Endothelial cell of umbilical vein (primary cell): ENCODE data around the gene PARP12. TPM values are rescaled to one million over a fixed set of nuclear protein-coding genes. Genes with fewer than 3 reads are reported as not detected.

Experiments
- BruUV-seq: library from RNA; stranded (reverse); fragments of 400-500 nt; replicated peaks from 2 replicates; lab custom pipeline; 2021; lab: Mats Ljungman, UMichigan
- CTCF ChIA-PET: fragments of 300-600, 350-600 bp; sonication (Branson Sonifier 250); formaldehyde crosslinking; loops from one replicate; lab custom pipeline; 2021; ENCODE audit warnings: antibody characterized with exemption, inconsistent platforms; lab: Charles Lee
- POLR2A ChIA-PET: fragments of 300-600, 350-600 bp; sonication (Branson Sonifier 250); formaldehyde crosslinking; loops from one replicate; lab custom pipeline; 2021; ENCODE audit warnings: antibody characterized with exemption, inconsistent platforms; lab: Charles Lee
- DNase-seq: peaks from one replicate; pipeline ENCODE4 v3.0.0-alpha.2; 2011; ENCODE audit warnings: low read depth, low spot score
- FAIRE-seq: peaks from 2 replicates; lab custom pipeline; 2011; peaks lifted over from hg19 to GRCh38; lab: Jason Lieb, UNC
- H2AFZ ChIP-seq: 2 replicates; pipeline ENCODE4 v1.6.0; 2012; ENCODE audit warnings: low read depth, low read length, control low read depth, inconsistent platforms
- H3K27ac ChIP-seq: 2 replicates; pipeline ENCODE4 v1.5.1; 2011; ENCODE audit warnings: low read depth, mild to moderate bottlenecking, control low read depth, low read length, moderate library complexity; ENCODE audit not compliant: insufficient read depth
- H3K27me3 ChIP-seq, 2 experiments: 2 replicates each; pipeline versions ENCODE4 v1.6.0 to v1.6.1; 2011; ENCODE audit warnings: low read length in 2 of 2, mixed read lengths in 1 of 2; ENCODE audit not compliant: control insufficient read depth in 2 of 2, insufficient read depth in 2 of 2
- H3K36me3 ChIP-seq, 2 experiments: 2 replicates in 1 of 2; 3 replicates in 1 of 2; pipeline ENCODE4 v1.5.1; 2011; ENCODE audit warnings: low read length in 2 of 2, mild to moderate bottlenecking in 1 of 2, moderate library complexity in 1 of 2; ENCODE audit not compliant: control insufficient read depth in 2 of 2, insufficient read depth in 2 of 2; ENCODE audit errors: extremely low read depth in 1 of 2
- H3K4me1 ChIP-seq: 3 replicates; pipeline ENCODE4 v1.5.1; 2011; ENCODE audit warnings: mild to moderate bottlenecking, low read length; ENCODE audit not compliant: control insufficient read depth, insufficient read depth; ENCODE audit errors: extremely low read depth
- H3K4me2 ChIP-seq: 2 replicates; pipeline ENCODE4 v1.6.1; 2011; ENCODE audit warnings: low read length, control low read depth, mixed read lengths; ENCODE audit not compliant: insufficient read depth
- H3K4me3 ChIP-seq, 3 experiments: fragments of 200-600 bp in 1 of 3; sonication (generic), shearing (Covaris generic) in 1 of 3; replicated peaks in 1 of 3; 2 replicates each; pipeline ENCODE4 v1.5.1; 2011 to 2016; ENCODE audit warnings: control low read depth in 3 of 3, low read length in 3 of 3, mild to moderate bottlenecking in 2 of 3, inconsistent platforms in 1 of 3, low read depth in 1 of 3, moderate library complexity in 1 of 3; ENCODE audit not compliant: insufficient read depth in 1 of 3
- H3K79me2 ChIP-seq: 2 replicates; pipeline ENCODE4 v1.6.0; 2012; ENCODE audit warnings: low read length, inconsistent platforms; ENCODE audit not compliant: control insufficient read depth, insufficient read depth
- H3K9ac ChIP-seq: replicated peaks from 2 replicates; pipeline ENCODE3; 2011; ENCODE audit warnings: low read length, control low read depth; ENCODE audit not compliant: insufficient read depth; ENCODE audit errors: extremely low read depth
- H3K9me1 ChIP-seq: replicated peaks from 3 replicates; pipeline ENCODE4 v1.6.0; 2011; ENCODE audit warnings: mild to moderate bottlenecking, low read length; ENCODE audit not compliant: control insufficient read depth, insufficient read depth; ENCODE audit errors: extremely low read depth
- H3K9me3 ChIP-seq: replicated peaks from 2 replicates; pipeline ENCODE4 v1.5.1; 2012; ENCODE audit warnings: low read length, inconsistent platforms; ENCODE audit not compliant: control insufficient read depth, insufficient read depth
- H4K20me1 ChIP-seq: replicated peaks from 2 replicates; pipeline ENCODE3; 2011; ENCODE audit warnings: mild to moderate bottlenecking, low read length; ENCODE audit not compliant: control insufficient read depth, insufficient read depth; ENCODE audit errors: extremely low read depth
- EZH2 ChIP-seq: IDR thresholded peaks from 2 replicates; pipeline ENCODE4 v1.6.1; 2012; ENCODE audit warnings: borderline replicate concordance, low read depth, mild to moderate bottlenecking, moderate library complexity, low read length, inconsistent platforms; ENCODE audit not compliant: severe bottlenecking
- GATA2 ChIP-seq: IDR thresholded peaks from 2 replicates; pipeline ENCODE4 v1.7.0; 2011; ENCODE audit warnings: low read depth, mild to moderate bottlenecking, moderate library complexity, mixed read lengths, low read length; ENCODE audit not compliant: insufficient read length, insufficient read depth
- JUN ChIP-seq: IDR thresholded peaks from 2 replicates; pipeline ENCODE4 v1.6.1; 2011; ENCODE audit warnings: borderline replicate concordance, low read depth; ENCODE audit not compliant: insufficient read length, insufficient read depth
- MYC ChIP-seq: IDR thresholded peaks from one replicate; pipeline ENCODE4 v1.6.1; 2011; ENCODE audit warnings: mild to moderate bottlenecking, low read depth, low read length
- POLR2A ChIP-seq: IDR thresholded peaks from 2 replicates; pipeline ENCODE4 v1.6.1; 2012; ENCODE audit warnings: low read depth, mild to moderate bottlenecking, control low read depth, low read length
- POLR2AphosphoS5 ChIP-seq: IDR thresholded peaks from 2 replicates; pipeline ENCODE4 v1.6.1; 2012; ENCODE audit warnings: low read depth, mild to moderate bottlenecking, control low read depth, low read length, moderate library complexity; ENCODE audit not compliant: insufficient read depth
- dilution Hi-C: fragments of 300-500 bp; cut with MboI; formaldehyde crosslinking; loops from one replicate; pipeline ENCODE4 v1.15.0; 2019; ENCODE audit warnings: low sequenced_read_pairs; ENCODE audit not compliant: extremely low pct_ligation_motif_present
- intact Hi-C: fragments of 100-400 bp; cut with micrococcal nuclease; formaldehyde crosslinking; loops from one replicate; pipeline ENCODE4 v1.10.0; 2022
- polyA plus RNA-seq, 4 experiments: library from polyadenylated mRNA; depleted of rRNA in 3 of 4; stranded (reverse) in 3 of 4; unstranded in 1 of 4; fragments of >200 nt; gene quantifications; 2 replicates each; pipeline versions ENCODE4 v1.2.1 to v1.2.3, GENCODE V29; 2011 to 2012; ENCODE audit warnings: missing spikeins in 1 of 4
- total RNA-seq: library from RNA; stranded (reverse); gene quantifications from 2 replicates; pipeline ENCODE4 v1.2.3, GENCODE V29; 2021
- TF ChIP-seq, protein P1 (sequence below), 2 donors: IDR thresholded peaks; 1 replicate in 1 of 2; 2 replicates in 1 of 2; pipeline ENCODE4 v1.5.1; 2011; ENCODE audit warnings: low read length in 2 of 2, mild to moderate bottlenecking in 2 of 2, moderate library complexity in 2 of 2, control low read depth in 1 of 2, inconsistent platforms in 1 of 2, low read depth in 1 of 2; ENCODE audit not compliant: insufficient read depth in 1 of 2; ENCODE audit errors: extremely low read depth in 1 of 2

PARP12 gene
- total and polyA plus RNA-seq, 2 donors (not counting 3 experiments of a cell fraction or from before 2014, with no cell fraction given) = 65.4 to 83.2 TPM

DNA sequence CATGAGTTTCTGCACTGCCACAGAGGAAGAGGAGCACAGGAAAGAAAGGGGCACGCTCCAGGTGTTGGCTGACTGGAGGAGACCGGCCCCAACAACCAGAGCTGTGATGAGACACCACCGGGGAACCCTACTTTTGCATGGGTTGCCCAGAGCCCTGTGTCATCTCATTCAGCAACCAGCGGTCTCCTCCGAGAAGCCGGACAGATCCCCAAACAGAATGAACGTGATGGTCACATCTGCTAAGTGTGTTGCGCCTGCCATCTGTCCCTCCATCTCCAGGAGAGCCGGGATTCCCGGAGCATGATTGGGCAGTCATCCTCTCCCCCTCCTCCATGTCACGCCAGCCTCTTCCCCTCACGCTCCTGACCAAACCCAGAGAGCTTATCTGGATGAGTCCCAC is 22.9 kb downstream of the PARP12 start:
- no peak for FAIRE-seq
- H3K79me2 ChIP-seq = peaks cover 38% of the 10 kb centered on the region
- dilution Hi-C loops = no loop called here
- H3K4me2 ChIP-seq = peak overlapping the region; percentile 76
- H3K9ac ChIP-seq = no peak overlapping the region
- H3K27ac ChIP-seq = no peak overlapping the region
- ChIA-PET CTCF (interaction anchor here (1.2 to 6.0 kb wide), 2 partner anchors 19 to 394 kb away, joined by 3 to 66 read pairs; partner anchors contain the start of gene PARP12), POLR2A (no interaction called here)
- peaks cover 6 to 10% of the 10 kb centered on the region in 2 experiments for H3K36me3 ChIP-seq
- H2AFZ ChIP-seq = no peak overlapping the region
- TF ChIP-seq MYC = no peak
- TF ChIP-seq POLR2AphosphoS5 = no peak
- TF ChIP-seq JUN = no peak
- TF ChIP-seq GATA2 = no peak
- TF ChIP-seq EZH2 = no peak
- no peak for TF ChIP-seq POLR2A
- TF ChIP-seq, protein P1, sequence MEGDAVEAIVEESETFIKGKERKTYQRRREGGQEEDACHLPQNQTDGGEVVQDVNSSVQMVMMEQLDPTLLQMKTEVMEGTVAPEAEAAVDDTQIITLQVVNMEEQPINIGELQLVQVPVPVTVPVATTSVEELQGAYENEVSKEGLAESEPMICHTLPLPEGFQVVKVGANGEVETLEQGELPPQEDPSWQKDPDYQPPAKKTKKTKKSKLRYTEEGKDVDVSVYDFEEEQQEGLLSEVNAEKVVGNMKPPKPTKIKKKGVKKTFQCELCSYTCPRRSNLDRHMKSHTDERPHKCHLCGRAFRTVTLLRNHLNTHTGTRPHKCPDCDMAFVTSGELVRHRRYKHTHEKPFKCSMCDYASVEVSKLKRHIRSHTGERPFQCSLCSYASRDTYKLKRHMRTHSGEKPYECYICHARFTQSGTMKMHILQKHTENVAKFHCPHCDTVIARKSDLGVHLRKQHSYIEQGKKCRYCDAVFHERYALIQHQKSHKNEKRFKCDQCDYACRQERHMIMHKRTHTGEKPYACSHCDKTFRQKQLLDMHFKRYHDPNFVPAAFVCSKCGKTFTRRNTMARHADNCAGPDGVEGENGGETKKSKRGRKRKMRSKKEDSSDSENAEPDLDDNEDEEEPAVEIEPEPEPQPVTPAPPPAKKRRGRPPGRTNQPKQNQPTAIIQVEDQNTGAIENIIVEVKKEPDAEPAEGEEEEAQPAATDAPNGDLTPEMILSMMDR (IDR thresholded peaks at IDR 0.05; ENCODE audit: extremely low read depth in 1 of 2, insufficient read depth in 1 of 2, low read depth in 1 of 2, low read length in 2 of 2) = no peak
- no TSS peak for BruUV-seq
- no peak for DNase-seq
- H3K4me1 ChIP-seq = peaks cover 56% of the 10 kb centered on the region
- H3K4me3 ChIP-seq = no peak overlapping the region
- intact Hi-C loops = loop anchor here (1.0 to 10.0 kb wide), 3 partner anchors 9 to 1635 kb away; no protein-coding TSS in a partner anchor
- H3K9me3 ChIP-seq = no peaks in the 10 kb centered on the region
- no peaks in the 10 kb centered on the region for H3K27me3 ChIP-seq
- no peaks in the 10 kb centered on the region for H4K20me1 ChIP-seq
- no peaks in the 10 kb centered on the region for H3K9me1 ChIP-seq
